Stimulated activated CD4-positive, alpha-beta T cell treated with anti-CD3 and anti-CD28 coated beads, Interleukin-12 subunit alpha, Interleukin-12 subunit beta, amount 100 ng/mL, for 24 hours (primary cell): ENCODE data around the gene SATL1.
"Not testable (repeated sequence)": the region's sequence is repeated elsewhere in the genome, so short reads cannot be mapped to it uniquely, and the experiment has no call there.

Experiments
- DNase-seq, 2 experiments: peaks; one replicate each; pipeline ENCODE4 v3.0.0-alpha.2; 2020; ENCODE audit warnings: low read depth in 2 of 2

Gene SATL1

GRCh38 chrX:85243761-85244449, at the start of gene SATL1, which contains the start of gene ZNF711:
SATL1 (minus strand) TSS chrX:85243779; CDS start chrX:85108968, 134,811 bp downstream.
ZNF711 (plus strand) TSS chrX:85243991; CDS start chrX:85247573, 3,582 bp downstream.
- DNase-seq, result peak in 1 of 2 experiments; percentile 0

GRCh38 chrX:85288992-85289723, 45.6 kb upstream of the SATL1 start:
- no peak for DNase-seq

GRCh38 chrX:85285286-85285685, 41.7 kb upstream of the SATL1 start:
- DNase-seq, result not testable (repeated sequence)

GRCh38 chrX:85244450-85245211, 1.1 kb upstream of the SATL1 start:
- DNase-seq, result no peak

GRCh38 chrX:85243155-85243554, 424 bp downstream of the SATL1 start:
- no peak for DNase-seq

- DNase-seq, result no peak
Measured at GRCh38 chrX:85223359-85223758, 20.2 kb downstream of the SATL1 start.

DNA sequence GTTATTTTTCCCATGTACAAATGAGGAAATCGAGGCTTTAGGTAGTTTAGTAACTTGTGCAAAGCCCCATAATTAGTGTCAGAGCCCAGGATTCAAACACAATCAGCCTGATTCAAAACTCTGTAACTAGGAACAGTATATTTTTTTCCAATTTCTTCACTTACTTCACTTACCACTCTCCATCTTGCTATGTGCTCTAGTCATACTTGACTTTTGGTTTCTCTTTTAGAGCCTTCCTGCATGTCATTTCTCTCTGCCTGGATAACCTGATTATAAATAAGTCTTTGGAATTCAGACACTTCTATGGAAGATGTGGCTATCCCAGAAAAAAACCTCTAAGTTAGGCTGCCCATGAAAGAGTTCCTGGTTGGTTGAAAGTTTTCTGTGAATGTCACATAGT, 22.2 kb downstream of the SATL1 start:
- no peak for DNase-seq

GRCh38 chrX:85215946-85216345, 27.6 kb downstream of the SATL1 start:
- no peak for DNase-seq

GRCh38 chrX:85213792-85214530, 29.6 kb downstream of the SATL1 start:
- DNase-seq, result no peak

DNA sequence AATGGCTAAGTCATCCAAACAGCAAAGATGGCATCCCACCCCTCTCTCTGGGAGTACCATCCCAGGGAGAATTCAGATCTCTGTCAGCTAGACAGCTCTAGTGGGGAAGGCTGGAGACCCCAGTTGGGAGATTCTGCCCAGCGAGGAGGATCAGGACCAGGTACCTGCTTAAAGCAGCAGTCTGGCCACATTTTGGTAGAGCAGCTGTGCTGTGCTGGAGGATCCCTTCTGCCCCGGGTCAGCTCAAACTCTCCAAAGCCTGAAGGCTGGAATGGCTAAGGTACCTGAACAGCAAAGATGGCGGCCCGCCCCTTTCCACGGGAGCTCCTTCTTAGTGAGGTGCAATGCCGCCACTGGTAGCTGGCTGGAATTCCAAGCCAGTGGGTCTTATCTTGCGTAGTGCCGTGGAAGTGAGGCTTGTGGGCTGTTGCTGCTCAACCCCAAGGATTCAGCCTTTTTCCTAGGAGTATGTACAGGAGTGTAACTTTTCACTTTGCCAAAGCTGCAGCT, 40.1 kb downstream of the SATL1 start:
- no peak for DNase-seq

DNA sequence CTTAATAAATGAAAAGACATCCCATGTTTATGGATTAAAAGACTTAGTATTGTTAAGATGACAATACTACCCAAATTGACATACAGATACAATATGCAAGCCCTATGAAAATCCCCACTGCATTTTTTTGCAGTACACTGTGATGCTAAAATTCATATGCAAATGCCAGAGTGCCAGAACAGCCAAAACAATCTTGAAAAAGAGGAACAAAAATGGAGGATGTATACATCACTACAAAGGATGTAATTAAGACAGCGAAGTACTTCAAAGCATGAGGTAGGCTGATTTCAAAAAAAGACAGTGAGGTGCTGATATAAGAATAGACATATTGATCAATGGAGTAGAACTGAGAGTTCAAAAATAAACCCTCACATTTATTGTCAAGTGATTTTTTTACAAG, 47.3 kb downstream of the SATL1 start:
- no peak for DNase-seq

DNA sequence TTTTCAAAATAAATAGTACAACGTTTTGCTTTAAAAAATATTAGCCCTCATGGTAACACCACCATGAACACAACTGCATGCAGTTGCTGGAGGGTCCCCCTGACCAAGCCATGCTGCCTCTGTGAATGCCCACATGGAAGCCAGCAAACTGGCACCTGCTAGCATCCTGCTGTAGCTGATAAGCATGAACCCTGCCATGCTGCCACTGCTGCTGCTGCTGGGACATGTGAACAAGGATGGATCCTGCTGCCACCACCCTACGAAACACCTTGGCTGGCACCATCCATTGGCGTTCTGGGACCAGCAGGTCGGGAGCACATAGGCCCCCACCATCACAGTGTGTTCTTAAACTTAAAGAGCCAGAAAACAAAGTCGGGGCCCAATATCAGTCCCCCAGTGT, 83.9 kb downstream of the SATL1 start:
- DNase-seq, result no peak

DNA sequence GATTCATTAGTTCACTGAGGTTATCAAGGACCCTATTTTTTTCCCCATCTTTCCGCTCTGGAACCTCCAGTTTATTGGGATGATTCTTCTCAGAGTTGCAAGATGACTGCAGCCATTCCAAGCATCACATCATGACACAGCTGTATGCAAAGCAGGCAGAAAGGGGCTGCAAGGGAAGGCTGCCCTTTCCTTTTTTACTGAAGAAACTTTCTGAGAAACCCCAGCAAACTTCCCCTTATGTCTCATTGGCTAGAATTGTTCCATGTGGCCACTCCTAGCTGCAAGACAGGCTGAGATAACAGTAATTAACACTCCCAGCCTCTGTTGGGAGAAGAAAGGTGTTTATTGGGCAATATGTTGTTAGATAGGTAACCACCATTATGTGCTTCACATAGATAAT, 102.6 kb downstream of the SATL1 start:
- DNase-seq, result no peak

DNA sequence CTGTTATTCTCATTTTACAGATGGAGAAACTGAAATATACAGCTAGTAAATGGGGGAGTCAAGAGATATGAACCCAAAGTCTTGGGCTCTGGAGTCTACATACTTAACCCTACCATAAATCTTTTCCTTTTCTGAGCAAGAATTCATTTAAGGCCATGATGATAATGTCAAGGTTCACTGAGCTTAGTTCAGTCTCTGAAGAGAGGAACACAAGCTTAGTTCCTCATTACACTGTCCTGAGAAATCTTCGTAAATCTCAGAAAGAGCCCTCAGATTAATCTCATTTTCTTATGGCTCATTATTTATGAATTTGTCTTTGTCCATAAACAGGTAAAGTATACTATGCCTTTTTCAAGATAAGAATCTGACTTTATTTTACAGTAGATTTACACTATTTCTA, 104.2 kb downstream of the SATL1 start:
- DNase-seq, result no peak

DNA sequence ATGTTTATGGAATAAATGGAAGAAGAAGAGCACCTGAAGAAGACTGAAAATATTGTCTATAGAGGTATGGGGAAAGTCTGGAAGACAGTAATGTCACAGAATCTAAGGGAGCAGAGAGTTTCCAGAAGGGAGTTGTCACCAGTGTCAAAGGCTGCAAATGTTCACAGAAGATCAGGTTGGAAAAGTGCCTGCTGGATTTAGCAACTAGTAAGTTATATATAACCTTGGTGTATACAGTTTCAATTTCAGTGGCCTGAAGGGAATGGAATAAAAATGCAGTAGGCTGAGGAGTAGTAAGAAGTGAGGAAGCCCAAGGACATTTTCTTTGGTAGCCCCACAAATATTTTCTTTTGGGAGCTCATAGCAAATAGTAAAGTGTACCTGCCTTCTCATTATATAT, 107.2 kb downstream of the SATL1 start:
- no peak for DNase-seq

- DNase-seq, result no peak
Measured at GRCh38 chrX:85115252-85115651, 128.3 kb downstream of the SATL1 start.

- DNase-seq, result no peak
Measured at GRCh38 chrX:85114776-85115175, 128.8 kb downstream of the SATL1 start.

GRCh38 chrX:85114171-85114570, 129.4 kb downstream of the SATL1 start:
- DNase-seq, result no peak

DNA sequence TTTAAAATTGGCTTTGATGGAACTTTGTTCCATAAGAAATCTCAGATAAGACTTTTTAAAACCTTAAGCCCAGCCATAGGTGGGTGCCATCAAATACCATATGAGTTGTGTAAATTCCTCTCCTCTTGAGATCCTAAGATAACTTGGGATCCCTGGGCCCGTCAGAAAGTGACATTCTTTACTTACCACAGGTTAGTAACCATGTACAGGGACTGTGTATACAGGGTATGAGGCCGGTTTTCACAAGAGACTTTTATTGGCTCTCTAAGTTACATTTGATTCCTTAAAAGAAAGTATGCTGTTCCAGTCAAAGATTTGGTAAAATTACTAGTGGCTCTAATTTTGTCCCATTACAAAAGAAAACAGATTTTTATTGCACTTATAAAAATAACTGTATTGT, 129.8 kb downstream of the SATL1 start:
- DNase-seq, result no peak

- DNase-seq, result no peak
Measured at GRCh38 chrX:85112293-85112692, 131.3 kb downstream of the SATL1 start.

- no peak for DNase-seq
Measured at GRCh38 chrX:85111347-85111746, 132.2 kb downstream of the SATL1 start.

DNA sequence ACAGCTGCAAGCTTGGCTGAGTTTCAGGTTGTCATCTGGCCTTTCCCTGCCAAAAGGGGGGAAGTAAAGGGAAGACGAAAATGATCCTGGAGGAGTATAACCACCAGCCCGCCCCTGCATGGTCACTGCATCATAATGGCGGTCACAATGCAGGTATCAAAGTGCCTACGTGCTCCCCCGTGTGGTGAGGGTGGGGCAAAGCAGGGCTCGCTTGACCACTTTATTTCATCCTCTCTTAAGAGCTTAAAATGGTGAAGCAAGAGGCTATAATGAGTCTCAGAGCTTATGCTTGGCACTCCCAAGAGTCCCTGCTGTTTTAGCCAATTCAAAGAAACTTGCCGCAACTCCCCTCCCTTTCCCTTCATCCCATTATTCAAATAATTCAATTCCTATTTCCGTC, 134.3 kb downstream of the SATL1 start:
- no peak for DNase-seq
